ENCODE measurements around the gene PRLHR. TPM values are rescaled to one million over a fixed set of nuclear protein-coding genes. Genes with fewer than 3 reads are reported as not detected.
A peak's percentile ranks its signal among the peaks of the same experiment; 100 is the strongest.

The PRLHR gene
- total RNA-seq, 1 experiment from 2014 or later, result not detected

DNA sequence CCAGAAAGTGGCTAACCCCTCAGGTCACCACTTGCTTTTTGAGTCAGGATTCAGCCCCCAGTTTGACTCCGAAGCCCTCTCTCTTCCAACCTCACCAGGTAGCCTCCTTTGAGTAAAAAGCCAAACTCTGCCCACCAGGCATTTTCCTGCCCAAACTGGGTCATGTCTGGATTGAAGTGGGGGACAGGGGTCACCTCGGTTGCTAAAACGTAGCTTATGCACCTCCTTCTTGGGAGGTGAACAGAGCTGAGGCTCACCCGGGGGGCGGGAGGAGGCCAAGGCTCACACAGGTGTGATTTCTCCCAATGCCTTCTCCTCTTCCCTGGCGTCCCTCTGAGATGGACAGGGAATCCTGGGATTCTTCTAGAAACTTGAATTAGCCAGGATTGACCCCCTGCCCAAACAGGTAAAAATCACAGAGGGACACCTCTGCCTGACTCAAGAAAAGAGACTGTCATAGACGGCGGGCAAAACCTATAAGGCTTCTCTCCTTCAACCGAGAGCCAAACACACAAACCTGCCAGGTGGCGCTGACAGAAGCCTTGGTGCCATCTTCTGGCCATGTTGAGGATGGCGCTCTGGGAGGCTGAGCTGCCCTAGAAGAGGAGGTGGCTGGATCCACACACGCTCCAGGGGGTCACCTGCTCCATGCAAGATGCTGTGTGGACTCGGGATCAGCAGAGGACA lies 51.6 kb downstream of the PRLHR start:
- Mint-ChIP-seq H3K4me3 (no peak overlapping the region), H3K9me3 (no peaks in the 10 kb centered on the region), H3K4me1 (no peaks in the 10 kb centered on the region), H3K27ac (no peak overlapping the region), H3K36me3 (no peaks in the 10 kb centered on the region), H3K27me3 (ENCODE audit: low read depth) (no peaks in the 10 kb centered on the region; the same call in 1 of the 2 replicates)
- POLR2A ChIA-PET, result no interaction called here
- CTCF ChIA-PET, result interaction anchor here (0.6 to 2.0 kb wide), 22 partner anchors 10 to 303 kb away, joined by 3 to 23 read pairs (median 4); no protein-coding TSS in a partner anchor
- peak; percentile 99 for ATAC-seq
- no peak for TF ChIP-seq JAZF1 (CRISPR knock-in tag; IDR thresholded peaks at IDR 0.05)
- no peak for TF ChIP-seq KAT7 (CRISPR knock-in tag; IDR thresholded peaks at IDR 0.05; ENCODE audit: borderline replicate concordance)
- TF ChIP-seq, protein P1, sequence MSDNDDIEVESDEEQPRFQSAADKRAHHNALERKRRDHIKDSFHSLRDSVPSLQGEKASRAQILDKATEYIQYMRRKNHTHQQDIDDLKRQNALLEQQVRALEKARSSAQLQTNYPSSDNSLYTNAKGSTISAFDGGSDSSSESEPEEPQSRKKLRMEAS (CRISPR knock-in tag; IDR thresholded peaks at IDR 0.05), result 0 out of 2 replicates have a peak, but pooled peaks have one; percentile 40
- TF ChIP-seq, protein P2, sequence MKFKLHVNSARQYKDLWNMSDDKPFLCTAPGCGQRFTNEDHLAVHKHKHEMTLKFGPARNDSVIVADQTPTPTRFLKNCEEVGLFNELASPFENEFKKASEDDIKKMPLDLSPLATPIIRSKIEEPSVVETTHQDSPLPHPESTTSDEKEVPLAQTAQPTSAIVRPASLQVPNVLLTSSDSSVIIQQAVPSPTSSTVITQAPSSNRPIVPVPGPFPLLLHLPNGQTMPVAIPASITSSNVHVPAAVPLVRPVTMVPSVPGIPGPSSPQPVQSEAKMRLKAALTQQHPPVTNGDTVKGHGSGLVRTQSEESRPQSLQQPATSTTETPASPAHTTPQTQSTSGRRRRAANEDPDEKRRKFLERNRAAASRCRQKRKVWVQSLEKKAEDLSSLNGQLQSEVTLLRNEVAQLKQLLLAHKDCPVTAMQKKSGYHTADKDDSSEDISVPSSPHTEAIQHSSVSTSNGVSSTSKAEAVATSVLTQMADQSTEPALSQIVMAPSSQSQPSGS (CRISPR knock-in tag; IDR thresholded peaks at IDR 0.05; ENCODE audit: borderline replicate concordance, low read depth), result no peak
- TF ChIP-seq, protein P3, sequence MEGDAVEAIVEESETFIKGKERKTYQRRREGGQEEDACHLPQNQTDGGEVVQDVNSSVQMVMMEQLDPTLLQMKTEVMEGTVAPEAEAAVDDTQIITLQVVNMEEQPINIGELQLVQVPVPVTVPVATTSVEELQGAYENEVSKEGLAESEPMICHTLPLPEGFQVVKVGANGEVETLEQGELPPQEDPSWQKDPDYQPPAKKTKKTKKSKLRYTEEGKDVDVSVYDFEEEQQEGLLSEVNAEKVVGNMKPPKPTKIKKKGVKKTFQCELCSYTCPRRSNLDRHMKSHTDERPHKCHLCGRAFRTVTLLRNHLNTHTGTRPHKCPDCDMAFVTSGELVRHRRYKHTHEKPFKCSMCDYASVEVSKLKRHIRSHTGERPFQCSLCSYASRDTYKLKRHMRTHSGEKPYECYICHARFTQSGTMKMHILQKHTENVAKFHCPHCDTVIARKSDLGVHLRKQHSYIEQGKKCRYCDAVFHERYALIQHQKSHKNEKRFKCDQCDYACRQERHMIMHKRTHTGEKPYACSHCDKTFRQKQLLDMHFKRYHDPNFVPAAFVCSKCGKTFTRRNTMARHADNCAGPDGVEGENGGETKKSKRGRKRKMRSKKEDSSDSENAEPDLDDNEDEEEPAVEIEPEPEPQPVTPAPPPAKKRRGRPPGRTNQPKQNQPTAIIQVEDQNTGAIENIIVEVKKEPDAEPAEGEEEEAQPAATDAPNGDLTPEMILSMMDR (IDR thresholded peaks at IDR 0.05), result peak; percentile 24; the same call in 1 of the 2 replicates
- peak; percentile 81 for DNase-seq (ENCODE audit: low spot score)

DNA sequence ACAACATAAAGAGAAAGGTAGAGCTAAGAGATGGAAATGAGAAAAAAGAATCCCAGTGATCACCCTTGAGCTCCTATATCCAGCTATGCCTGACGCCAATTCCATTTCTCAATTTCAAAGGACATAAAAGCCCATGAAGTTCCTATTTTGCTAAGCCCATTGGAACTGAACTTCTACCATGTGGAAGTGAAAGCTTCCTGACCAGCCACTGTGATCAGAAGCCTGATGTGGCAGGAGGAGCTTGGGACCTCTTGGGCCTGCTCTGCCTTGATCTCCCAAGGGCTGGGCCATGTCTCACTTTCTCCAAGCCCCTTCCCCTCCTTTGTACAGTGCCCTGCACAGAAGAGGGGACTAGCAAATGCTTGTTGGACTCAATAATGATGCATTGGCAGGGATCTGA lies 52.7 kb downstream of the PRLHR start:
- no peak overlapping the region for H3K27ac Mint-ChIP-seq
- CTCF ChIA-PET, result no interaction called here
- H3K4me1 Mint-ChIP-seq, result no peaks in the 10 kb centered on the region
- no peak for DNase-seq (ENCODE audit: low spot score)
- H3K36me3 Mint-ChIP-seq, result no peaks in the 10 kb centered on the region
- TF ChIP-seq ZNF423 (CRISPR knock-in tag; IDR thresholded peaks at IDR 0.05), result no peak
- no peak for TF ChIP-seq SMAD3 (CRISPR knock-in tag; IDR thresholded peaks at IDR 0.05; ENCODE audit: borderline replicate concordance)
- no peak overlapping the region for H3K4me3 Mint-ChIP-seq
- H3K9me3 Mint-ChIP-seq, result no peaks in the 10 kb centered on the region
- POLR2A ChIA-PET, result no interaction called here
- ATAC-seq, result no peak
- no peaks in the 10 kb centered on the region; the same call in 1 of the 2 replicates for H3K27me3 Mint-ChIP-seq (ENCODE audit: low read depth)

DNA sequence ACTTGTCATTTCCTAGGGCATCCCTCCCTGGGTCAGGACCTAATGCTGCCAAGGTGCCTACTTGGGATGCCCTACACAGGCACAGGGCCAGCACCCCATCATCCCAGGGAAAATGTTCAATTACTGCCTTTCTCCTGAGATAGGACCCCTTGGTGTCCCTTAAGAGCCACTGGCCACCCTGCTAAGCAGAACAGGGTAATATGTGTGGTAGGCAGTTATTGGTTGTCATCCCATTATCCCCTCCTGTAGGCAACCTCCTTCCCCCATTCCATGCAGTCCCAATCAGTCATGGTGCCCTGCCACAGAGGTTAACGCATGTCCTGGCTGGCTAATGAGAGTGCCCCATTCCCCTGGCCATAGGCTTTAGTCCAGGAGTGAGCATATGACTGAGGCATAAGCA lies 53.2 kb downstream of the PRLHR start:
- POLR2A ChIA-PET, result no interaction called here
- no peaks in the 10 kb centered on the region for H3K4me1 Mint-ChIP-seq
- no peak for ATAC-seq

More for the DNA sequence above, 53.2 kb downstream of the PRLHR start:
- CTCF ChIA-PET, result no interaction called here
- Mint-ChIP-seq H3K36me3 (no peaks in the 10 kb centered on the region), H3K9me3 (no peaks in the 10 kb centered on the region), H3K27me3 (ENCODE audit: low read depth) (no peaks in the 10 kb centered on the region; the same call in 1 of the 2 replicates), H3K27ac (no peak overlapping the region), H3K4me3 (no peak overlapping the region)
- no peak for DNase-seq (ENCODE audit: low spot score)
- TF ChIP-seq, protein P4, sequence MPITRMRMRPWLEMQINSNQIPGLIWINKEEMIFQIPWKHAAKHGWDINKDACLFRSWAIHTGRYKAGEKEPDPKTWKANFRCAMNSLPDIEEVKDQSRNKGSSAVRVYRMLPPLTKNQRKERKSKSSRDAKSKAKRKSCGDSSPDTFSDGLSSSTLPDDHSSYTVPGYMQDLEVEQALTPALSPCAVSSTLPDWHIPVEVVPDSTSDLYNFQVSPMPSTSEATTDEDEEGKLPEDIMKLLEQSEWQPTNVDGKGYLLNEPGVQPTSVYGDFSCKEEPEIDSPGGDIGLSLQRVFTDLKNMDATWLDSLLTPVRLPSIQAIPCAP (CRISPR knock-in tag; IDR thresholded peaks at IDR 0.05), result no peak
- TF ChIP-seq, protein P5, sequence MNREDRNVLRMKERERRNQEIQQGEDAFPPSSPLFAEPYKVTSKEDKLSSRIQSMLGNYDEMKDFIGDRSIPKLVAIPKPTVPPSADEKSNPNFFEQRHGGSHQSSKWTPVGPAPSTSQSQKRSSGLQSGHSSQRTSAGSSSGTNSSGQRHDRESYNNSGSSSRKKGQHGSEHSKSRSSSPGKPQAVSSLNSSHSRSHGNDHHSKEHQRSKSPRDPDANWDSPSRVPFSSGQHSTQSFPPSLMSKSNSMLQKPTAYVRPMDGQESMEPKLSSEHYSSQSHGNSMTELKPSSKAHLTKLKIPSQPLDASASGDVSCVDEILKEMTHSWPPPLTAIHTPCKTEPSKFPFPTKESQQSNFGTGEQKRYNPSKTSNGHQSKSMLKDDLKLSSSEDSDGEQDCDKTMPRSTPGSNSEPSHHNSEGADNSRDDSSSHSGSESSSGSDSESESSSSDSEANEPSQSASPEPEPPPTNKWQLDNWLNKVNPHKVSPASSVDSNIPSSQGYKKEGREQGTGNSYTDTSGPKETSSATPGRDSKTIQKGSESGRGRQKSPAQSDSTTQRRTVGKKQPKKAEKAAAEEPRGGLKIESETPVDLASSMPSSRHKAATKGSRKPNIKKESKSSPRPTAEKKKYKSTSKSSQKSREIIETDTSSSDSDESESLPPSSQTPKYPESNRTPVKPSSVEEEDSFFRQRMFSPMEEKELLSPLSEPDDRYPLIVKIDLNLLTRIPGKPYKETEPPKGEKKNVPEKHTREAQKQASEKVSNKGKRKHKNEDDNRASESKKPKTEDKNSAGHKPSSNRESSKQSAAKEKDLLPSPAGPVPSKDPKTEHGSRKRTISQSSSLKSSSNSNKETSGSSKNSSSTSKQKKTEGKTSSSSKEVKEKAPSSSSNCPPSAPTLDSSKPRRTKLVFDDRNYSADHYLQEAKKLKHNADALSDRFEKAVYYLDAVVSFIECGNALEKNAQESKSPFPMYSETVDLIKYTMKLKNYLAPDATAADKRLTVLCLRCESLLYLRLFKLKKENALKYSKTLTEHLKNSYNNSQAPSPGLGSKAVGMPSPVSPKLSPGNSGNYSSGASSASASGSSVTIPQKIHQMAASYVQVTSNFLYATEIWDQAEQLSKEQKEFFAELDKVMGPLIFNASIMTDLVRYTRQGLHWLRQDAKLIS (CRISPR knock-in tag; IDR thresholded peaks at IDR 0.05; ENCODE audit: borderline replicate concordance), result no peak
- TF ChIP-seq, protein P6, sequence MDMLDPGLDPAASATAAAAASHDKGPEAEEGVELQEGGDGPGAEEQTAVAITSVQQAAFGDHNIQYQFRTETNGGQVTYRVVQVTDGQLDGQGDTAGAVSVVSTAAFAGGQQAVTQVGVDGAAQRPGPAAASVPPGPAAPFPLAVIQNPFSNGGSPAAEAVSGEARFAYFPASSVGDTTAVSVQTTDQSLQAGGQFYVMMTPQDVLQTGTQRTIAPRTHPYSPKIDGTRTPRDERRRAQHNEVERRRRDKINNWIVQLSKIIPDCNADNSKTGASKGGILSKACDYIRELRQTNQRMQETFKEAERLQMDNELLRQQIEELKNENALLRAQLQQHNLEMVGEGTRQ (CRISPR knock-in tag; IDR thresholded peaks at IDR 0.05), result no peak
- TF ChIP-seq JAZF1 (CRISPR knock-in tag; IDR thresholded peaks at IDR 0.05), result no peak
